Erythroblast (primary cell): Measurements from ENCODE around the gene GABBR1.

Experiments
- GATA1 ChIP-seq: IDR thresholded peaks from 2 replicates; pipeline ENCODE4 v1.6.1; 2011; ENCODE audit warnings: low read depth, mild to moderate bottlenecking, control low read depth, low read length, moderate library complexity
- POLR2A ChIP-seq: IDR thresholded peaks from 2 replicates; pipeline ENCODE4 v1.6.1; 2011; ENCODE audit warnings: mild to moderate bottlenecking, low read length

DNA sequence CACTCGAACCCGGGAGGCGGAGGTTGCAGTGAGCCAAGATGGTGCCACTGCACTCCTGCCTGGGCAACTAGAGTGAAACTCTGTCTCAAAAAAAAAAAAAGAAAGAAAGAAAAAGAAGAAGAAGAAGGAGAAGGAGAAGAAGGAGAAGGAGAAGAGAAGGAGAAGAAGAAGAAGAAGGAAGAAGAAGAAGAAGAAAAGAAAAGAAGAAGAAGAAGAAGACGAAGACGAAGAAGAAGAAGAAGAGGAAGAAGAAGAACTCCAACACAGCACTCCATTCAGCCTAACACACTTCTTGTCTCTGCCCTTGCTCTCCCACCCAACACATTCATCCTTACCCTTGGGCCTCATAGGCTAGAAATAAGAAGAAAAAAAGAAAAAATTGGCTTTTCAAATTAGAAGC is 41.0 kb upstream of the GABBR1 start:
- no peak for TF ChIP-seq POLR2A
- no peak for TF ChIP-seq GATA1
